ENCODE measurements around the gene ODF2. TPM values are rescaled to one million over a fixed set of nuclear protein-coding genes. Genes with fewer than 3 reads are reported as not detected.

The ODF2 gene
- total RNA-seq, 1 donor from 2014 or later, result 83.8 TPM

DNA sequence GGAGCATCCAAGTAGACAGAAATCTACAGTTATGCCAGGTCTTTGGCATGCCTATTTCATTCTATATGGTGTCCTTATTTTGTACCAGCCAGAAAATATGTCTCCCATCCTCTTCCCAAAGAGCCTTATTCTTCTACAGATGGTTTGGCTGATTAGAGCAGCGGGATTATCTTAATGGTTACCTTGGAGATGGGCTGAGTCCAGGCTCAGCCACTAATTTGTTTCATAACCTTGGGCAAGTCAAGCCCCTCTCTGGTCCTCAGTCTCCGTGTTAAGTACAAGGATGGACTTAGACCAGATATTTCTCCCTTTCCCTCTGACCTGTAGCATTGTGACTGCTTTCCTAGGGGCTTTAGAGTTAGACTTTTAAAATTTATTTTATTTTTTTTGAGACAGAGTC is 37.6 kb downstream of the ODF2 start:
- H3K27ac Mint-ChIP-seq (ENCODE audit: unreplicated experiment), result peak overlapping the region; percentile 96

DNA sequence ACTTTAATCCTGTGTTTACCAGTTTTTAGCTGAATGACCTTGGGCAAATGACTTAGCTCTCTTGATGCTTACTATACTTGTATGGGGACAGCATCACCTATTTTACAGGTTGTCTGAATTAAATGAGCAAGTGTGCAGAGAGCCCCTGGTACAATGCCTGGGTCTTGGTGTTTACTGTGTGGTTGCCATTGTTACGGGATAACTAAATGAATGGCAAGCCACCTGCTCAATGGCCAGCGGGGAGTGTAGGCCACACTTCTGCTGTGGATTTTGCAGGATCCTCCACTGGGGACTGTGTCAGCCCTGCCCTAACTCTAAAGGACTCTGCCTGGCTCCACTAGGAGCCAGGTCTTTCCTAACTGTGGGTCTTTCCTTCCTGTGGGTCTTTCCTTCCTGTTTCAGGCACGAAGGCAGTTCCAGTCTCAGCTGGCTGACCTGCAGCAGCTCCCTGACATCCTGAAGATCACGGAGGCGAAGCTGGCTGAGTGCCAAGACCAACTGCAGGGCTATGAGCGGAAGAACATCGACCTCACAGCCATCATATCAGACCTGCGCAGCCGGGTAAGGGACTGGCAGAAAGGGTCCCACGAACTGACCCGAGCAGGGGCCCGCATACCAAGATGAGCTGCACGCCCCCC is 38.4 kb downstream of the ODF2 start:
- Mint-ChIP-seq H3K4me1 (ENCODE audit: unreplicated experiment) (peaks cover 36% of the 10 kb centered on the region), H3K4me3 (ENCODE audit: unreplicated experiment) (peak overlapping the region; percentile 11), H3K36me3 (ENCODE audit: low read depth, unreplicated experiment) (peaks cover 48% of the 10 kb centered on the region), H3K9me3 (ENCODE audit: unreplicated experiment) (no peaks in the 10 kb centered on the region), H3K27me3 (ENCODE audit: unreplicated experiment) (peaks cover 3% of the 10 kb centered on the region), H3K27ac (ENCODE audit: unreplicated experiment) (peak overlapping the region; percentile 96)
- TF ChIP-seq, protein P1, sequence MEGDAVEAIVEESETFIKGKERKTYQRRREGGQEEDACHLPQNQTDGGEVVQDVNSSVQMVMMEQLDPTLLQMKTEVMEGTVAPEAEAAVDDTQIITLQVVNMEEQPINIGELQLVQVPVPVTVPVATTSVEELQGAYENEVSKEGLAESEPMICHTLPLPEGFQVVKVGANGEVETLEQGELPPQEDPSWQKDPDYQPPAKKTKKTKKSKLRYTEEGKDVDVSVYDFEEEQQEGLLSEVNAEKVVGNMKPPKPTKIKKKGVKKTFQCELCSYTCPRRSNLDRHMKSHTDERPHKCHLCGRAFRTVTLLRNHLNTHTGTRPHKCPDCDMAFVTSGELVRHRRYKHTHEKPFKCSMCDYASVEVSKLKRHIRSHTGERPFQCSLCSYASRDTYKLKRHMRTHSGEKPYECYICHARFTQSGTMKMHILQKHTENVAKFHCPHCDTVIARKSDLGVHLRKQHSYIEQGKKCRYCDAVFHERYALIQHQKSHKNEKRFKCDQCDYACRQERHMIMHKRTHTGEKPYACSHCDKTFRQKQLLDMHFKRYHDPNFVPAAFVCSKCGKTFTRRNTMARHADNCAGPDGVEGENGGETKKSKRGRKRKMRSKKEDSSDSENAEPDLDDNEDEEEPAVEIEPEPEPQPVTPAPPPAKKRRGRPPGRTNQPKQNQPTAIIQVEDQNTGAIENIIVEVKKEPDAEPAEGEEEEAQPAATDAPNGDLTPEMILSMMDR (IDR thresholded peaks at IDR 0.05; ENCODE audit: unreplicated experiment), result no peak
- peak; percentile 90 for DNase-seq (ENCODE audit: low spot score)

More for the DNA sequence above, 37.6 kb downstream of the ODF2 start:
- DNase-seq (ENCODE audit: low spot score), result no peak
- Mint-ChIP-seq H3K36me3 (ENCODE audit: low read depth, unreplicated experiment) (peaks cover 45% of the 10 kb centered on the region), H3K4me3 (ENCODE audit: unreplicated experiment) (no peak overlapping the region), H3K27me3 (ENCODE audit: unreplicated experiment) (peaks cover 3% of the 10 kb centered on the region), H3K4me1 (ENCODE audit: unreplicated experiment) (peaks cover 36% of the 10 kb centered on the region), H3K9me3 (ENCODE audit: unreplicated experiment) (no peaks in the 10 kb centered on the region)
- TF ChIP-seq, protein P1 (IDR thresholded peaks at IDR 0.05; ENCODE audit: unreplicated experiment), result no peak

GRCh38 chr9:128494746-128495129 is 38.9 kb downstream of the ODF2 start:
- TF ChIP-seq, protein P1 (IDR thresholded peaks at IDR 0.05; ENCODE audit: unreplicated experiment), result no peak
- H3K36me3 Mint-ChIP-seq (ENCODE audit: low read depth, unreplicated experiment), result peaks cover 45% of the 10 kb centered on the region
- DNase-seq (ENCODE audit: low spot score), result no peak
- H3K9me3 Mint-ChIP-seq (ENCODE audit: unreplicated experiment), result no peaks in the 10 kb centered on the region
- peaks cover 39% of the 10 kb centered on the region for H3K4me1 Mint-ChIP-seq (ENCODE audit: unreplicated experiment)
- H3K27me3 Mint-ChIP-seq (ENCODE audit: unreplicated experiment), result peaks cover 3% of the 10 kb centered on the region
- H3K27ac Mint-ChIP-seq (ENCODE audit: unreplicated experiment), result peak overlapping the region; percentile 96
- peak overlapping the region; percentile 69 for H3K4me3 Mint-ChIP-seq (ENCODE audit: unreplicated experiment)

DNA sequence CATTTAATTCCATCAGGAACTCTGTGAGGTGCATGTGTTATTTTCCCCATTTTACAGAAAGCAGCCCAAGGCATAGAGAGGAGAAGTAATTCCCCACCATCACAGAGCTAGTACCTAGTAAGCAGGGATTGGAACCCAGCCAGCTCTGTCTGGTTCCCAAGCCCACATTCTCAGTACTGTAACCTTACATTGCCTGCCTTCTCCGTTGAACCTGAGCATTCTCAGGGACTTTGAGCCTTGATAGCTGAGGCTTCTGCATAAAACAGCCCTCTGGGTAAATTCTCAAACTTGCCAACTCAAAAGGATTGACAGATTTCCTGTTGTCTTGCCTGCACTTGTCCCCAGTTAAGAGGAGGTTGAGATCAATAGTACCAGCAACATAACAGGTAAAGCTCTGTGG is 39.5 kb downstream of the ODF2 start:
- peaks cover 3% of the 10 kb centered on the region for H3K27me3 Mint-ChIP-seq (ENCODE audit: unreplicated experiment)
- peaks cover 45% of the 10 kb centered on the region for H3K4me1 Mint-ChIP-seq (ENCODE audit: unreplicated experiment)
- peaks cover 48% of the 10 kb centered on the region for H3K36me3 Mint-ChIP-seq (ENCODE audit: low read depth, unreplicated experiment)

More for the DNA sequence above, 39.5 kb downstream of the ODF2 start:
- TF ChIP-seq, protein P1 (IDR thresholded peaks at IDR 0.05; ENCODE audit: unreplicated experiment), result no peak
- Mint-ChIP-seq H3K9me3 (ENCODE audit: unreplicated experiment) (no peaks in the 10 kb centered on the region), H3K4me3 (ENCODE audit: unreplicated experiment) (peak overlapping the region; percentile 26), H3K27ac (ENCODE audit: unreplicated experiment) (peak overlapping the region; percentile 96)
- DNase-seq (ENCODE audit: low spot score), result no peak
